ENCODE results near the gene PRSS22. TPM values are rescaled to one million over a fixed set of nuclear protein-coding genes. Genes with fewer than 3 reads are reported as not detected.

PRSS22 gene
- total and polyA plus RNA-seq, 4 donors, result 11.5 to 34.1 (median 28.7) TPM

GRCh38 chr16:2895813-2896212, 37.8 kb upstream of the PRSS22 start:
- H3K9me3 ChIP-seq (ENCODE audit: control insufficient read depth in 4 of 4, insufficient read depth in 3 of 4, low read length in 3 of 4), result no peaks in the 10 kb centered on the region
- H3K36me3 ChIP-seq (ENCODE audit: control insufficient read depth in 4 of 4, insufficient read depth in 4 of 4, low read length in 4 of 4), result peaks cover 0 to 32% (median 3%) of the 10 kb centered on the region in 4 donors
- H3K9ac ChIP-seq (ENCODE audit: insufficient read depth in 1 of 2, low read length in 2 of 2), result peak overlapping the region in 1 of 2 donors; percentile 16
- no peak overlapping the region for H3K27ac ChIP-seq (ENCODE audit: low read depth in 1 of 2, low read length in 1 of 2)
- TF ChIP-seq CTCF (IDR thresholded peaks at IDR 0.05; ENCODE audit: control extremely low read depth, extremely low read depth), result no peak
- ATAC-seq (ENCODE audit: insufficient read depth, low FRiP score) (no peak), DNase-seq (no peak)
- no peaks in the 10 kb centered on the region for H3K27me3 ChIP-seq (ENCODE audit: control insufficient read depth in 3 of 3, insufficient read depth in 3 of 3, low read length in 2 of 3)
- 81 to 83% methylated on average over 4 of the region's 4 CpGs for WGBS, 2 donors
- H3K4me1 ChIP-seq (ENCODE audit: control insufficient read depth in 5 of 5, insufficient read depth in 5 of 5, low read length in 5 of 5), result peaks cover 0 to 3% (median 0%) of the 10 kb centered on the region in 5 donors
- H3K4me3 ChIP-seq, result no peak overlapping the region

GRCh38 chr16:2894231-2894630, 36.3 kb upstream of the PRSS22 start:
- H3K27ac ChIP-seq (ENCODE audit: low read depth in 1 of 2, low read length in 1 of 2), result no peak overlapping the region
- H3K4me3 ChIP-seq, result no peak overlapping the region
- ATAC-seq (ENCODE audit: insufficient read depth, low FRiP score), result no peak
- no peak for TF ChIP-seq CTCF (IDR thresholded peaks at IDR 0.05; ENCODE audit: control extremely low read depth, extremely low read depth)
- DNase-seq, result no peak
- peaks cover 0 to 28% (median 3%) of the 10 kb centered on the region in 4 donors for H3K36me3 ChIP-seq (ENCODE audit: control insufficient read depth in 4 of 4, insufficient read depth in 4 of 4, low read length in 4 of 4)
- 91 to 94% methylated on average over 31 of the region's 31 CpGs for WGBS, 2 donors
- peaks cover 0 to 6% (median 0%) of the 10 kb centered on the region in 5 donors for H3K4me1 ChIP-seq (ENCODE audit: control insufficient read depth in 5 of 5, insufficient read depth in 5 of 5, low read length in 5 of 5)
- H3K27me3 ChIP-seq (ENCODE audit: control insufficient read depth in 3 of 3, insufficient read depth in 3 of 3, low read length in 2 of 3), result no peaks in the 10 kb centered on the region
- H3K9me3 ChIP-seq (ENCODE audit: control insufficient read depth in 4 of 4, insufficient read depth in 3 of 4, low read length in 3 of 4), result no peaks in the 10 kb centered on the region
- no peak overlapping the region for H3K9ac ChIP-seq (ENCODE audit: insufficient read depth in 1 of 2, low read length in 2 of 2)

GRCh38 chr16:2884041-2884451, 26.1 kb upstream of the PRSS22 start:
- peak in 2 of 3 donors; percentile 6 to 12 for DNase-seq
- peak overlapping the region in 1 of 2 donors; percentile 53 for H3K9ac ChIP-seq (ENCODE audit: insufficient read depth in 1 of 2, low read length in 2 of 2)
- H3K4me3 ChIP-seq, result peak overlapping the region; percentile 57
- 60 to 73% methylated on average over 18 of the region's 18 CpGs for WGBS, 2 donors
- no peaks in the 10 kb centered on the region for H3K36me3 ChIP-seq (ENCODE audit: control insufficient read depth in 4 of 4, insufficient read depth in 4 of 4, low read length in 4 of 4)
- H3K9me3 ChIP-seq (ENCODE audit: control insufficient read depth in 4 of 4, insufficient read depth in 3 of 4, low read length in 3 of 4), result no peaks in the 10 kb centered on the region
- TF ChIP-seq CTCF (IDR thresholded peaks at IDR 0.05; ENCODE audit: control extremely low read depth, extremely low read depth), result no peak
- peak overlapping the region in 1 of 2 donors; percentile 89 for H3K27ac ChIP-seq (ENCODE audit: low read depth in 1 of 2, low read length in 1 of 2)
- ATAC-seq (ENCODE audit: insufficient read depth, low FRiP score), result no peak
- no peaks in the 10 kb centered on the region for H3K27me3 ChIP-seq (ENCODE audit: control insufficient read depth in 3 of 3, insufficient read depth in 3 of 3, low read length in 2 of 3)
- peaks cover 0 to 6% (median 5%) of the 10 kb centered on the region in 5 donors for H3K4me1 ChIP-seq (ENCODE audit: control insufficient read depth in 5 of 5, insufficient read depth in 5 of 5, low read length in 5 of 5)

GRCh38 chr16:2883458-2883908, 25.5 kb upstream of the PRSS22 start:
- Histone ChIP-seq H3K36me3 (ENCODE audit: control insufficient read depth in 4 of 4, insufficient read depth in 4 of 4, low read length in 4 of 4) (no peaks in the 10 kb centered on the region), H3K27ac (ENCODE audit: low read depth in 1 of 2, low read length in 1 of 2) (peak overlapping the region; percentile 89 to 93), H3K4me1 (ENCODE audit: control insufficient read depth in 5 of 5, insufficient read depth in 5 of 5, low read length in 5 of 5) (peaks cover 0 to 6% (median 5%) of the 10 kb centered on the region in 5 donors), H3K4me3 (peak overlapping the region; percentile 57), H3K27me3 (ENCODE audit: control insufficient read depth in 3 of 3, insufficient read depth in 3 of 3, low read length in 2 of 3) (no peaks in the 10 kb centered on the region), H3K9me3 (ENCODE audit: control insufficient read depth in 4 of 4, insufficient read depth in 3 of 4, low read length in 3 of 4) (no peaks in the 10 kb centered on the region), H3K9ac (ENCODE audit: insufficient read depth in 1 of 2, low read length in 2 of 2) (peak overlapping the region; percentile 51 to 53)
- no peak for ATAC-seq (ENCODE audit: insufficient read depth, low FRiP score)
- WGBS, 2 donors, result 0 to 1% methylated on average over 22 to 31 of the region's 31 CpGs
- peak in 2 of 3 donors; percentile 32 to 42 for DNase-seq
- no peak for TF ChIP-seq CTCF (IDR thresholded peaks at IDR 0.05; ENCODE audit: control extremely low read depth, extremely low read depth)

All from lung (tissue), 12 donors.